ENCODE data around the gene ENO1. TPM values are rescaled to one million over a fixed set of nuclear protein-coding genes. Genes with fewer than 3 reads are reported as not detected.
"Not testable (repeated sequence)": the region's sequence is repeated elsewhere in the genome, so short reads cannot be mapped to it uniquely, and the experiment has no call there.

Gene ENO1
- total RNA-seq, 2 donors from 2014 or later, result 145 to 157 TPM

GRCh38 chr1:8905582-8906191 is 27.2 kb upstream of the ENO1 start:
- Histone ChIP-seq H3K27me3 (no peaks in the 10 kb centered on the region), H3K27ac (no peak overlapping the region), H3K4me3 (no peak overlapping the region), H3K36me3 (replicated peaks in 1 of 2; ENCODE audit: insufficient read depth in 1 of 2, low read depth in 2 of 2) (no peaks in the 10 kb centered on the region), H3K9me3 (no peaks in the 10 kb centered on the region), H3K4me1 (peaks cover 5% of the 10 kb centered on the region)
- DNase-seq (no peak), ATAC-seq (no peak)
- intact Hi-C loops (cut with DNase I), result no loop called here
- 76 to 81% methylated on average over 9 of the region's 9 CpGs for WGBS, 2 donors
- TF ChIP-seq POLR2A (IDR thresholded peaks at IDR 0.05) (no peak), CTCF (IDR thresholded peaks at IDR 0.05) (no peak)

GRCh38 chr1:8903908-8904650 is 25.6 kb upstream of the ENO1 start:
- no peaks in the 10 kb centered on the region for H3K36me3 ChIP-seq (replicated peaks in 1 of 2; ENCODE audit: insufficient read depth in 1 of 2, low read depth in 2 of 2)
- 59 to 64% methylated on average over 4 to 6 of the region's 6 CpGs for WGBS, 2 donors
- intact Hi-C loops (cut with DNase I), result no loop called here
- no peak overlapping the region for H3K4me3 ChIP-seq
- H3K9me3 ChIP-seq, result no peaks in the 10 kb centered on the region
- DNase-seq (peak; percentile 34 to 68 (median 61)), ATAC-seq (peak; percentile 85)
- TF ChIP-seq CTCF (IDR thresholded peaks at IDR 0.05) (no peak), POLR2A (IDR thresholded peaks at IDR 0.05) (no peak)
- H3K4me1 ChIP-seq, result peaks cover 5% of the 10 kb centered on the region
- peak overlapping the region in 3 of 4 donors; percentile 51 to 58 (median 55) for H3K27ac ChIP-seq
- H3K27me3 ChIP-seq, result no peaks in the 10 kb centered on the region

- ATAC-seq, result no peak
- H3K27ac ChIP-seq, result peak overlapping the region in 3 of 4 donors; percentile 51 to 58 (median 55)
- H3K9me3 ChIP-seq, result no peaks in the 10 kb centered on the region
- intact Hi-C loops (cut with DNase I), result no loop called here
- no peaks in the 10 kb centered on the region for H3K27me3 ChIP-seq
- WGBS, 2 donors, result 88 to 89% methylated on average over 6 of the region's 6 CpGs
- H3K4me1 ChIP-seq, result peaks cover 5% of the 10 kb centered on the region
- no peak for DNase-seq
- TF ChIP-seq POLR2A (IDR thresholded peaks at IDR 0.05) (no peak), CTCF (IDR thresholded peaks at IDR 0.05) (no peak)
- no peaks in the 10 kb centered on the region for H3K36me3 ChIP-seq (replicated peaks in 1 of 2; ENCODE audit: insufficient read depth in 1 of 2, low read depth in 2 of 2)
- H3K4me3 ChIP-seq, result no peak overlapping the region
Observed at GRCh38 chr1:8903410-8903809, 24.9 kb upstream of the ENO1 start.

GRCh38 chr1:8902765-8903164 is 24.3 kb upstream of the ENO1 start:
- peak overlapping the region in 3 of 4 donors; percentile 22 to 58 (median 51) for H3K27ac ChIP-seq

GRCh38 chr1:8900684-8901083 is 22.2 kb upstream of the ENO1 start:
- H3K27me3 ChIP-seq; H3K4me3 ChIP-seq; H3K9me3 ChIP-seq; ATAC-seq; H3K36me3 ChIP-seq (replicated peaks in 1 of 2; ENCODE audit: insufficient read depth in 1 of 2, low read depth in 2 of 2); intact Hi-C loops (cut with DNase I); H3K4me1 ChIP-seq; H3K27ac ChIP-seq; DNase-seq: not testable (repeated sequence)
- WGBS, 2 donors, result 84 to 95% methylated on average over 4 of the region's 4 CpGs

More at GRCh38 chr1:8902765-8903164, 24.3 kb upstream of the ENO1 start:
- no peak for ATAC-seq
- TF ChIP-seq POLR2A (IDR thresholded peaks at IDR 0.05) (no peak), CTCF (IDR thresholded peaks at IDR 0.05) (no peak)
- H3K4me1 ChIP-seq, result peaks cover 5% of the 10 kb centered on the region
- WGBS, 2 donors, result 64 to 65% methylated on average over 5 of the region's 5 CpGs
- intact Hi-C loops (cut with DNase I), result no loop called here
- no peaks in the 10 kb centered on the region for H3K9me3 ChIP-seq
- H3K36me3 ChIP-seq (replicated peaks in 1 of 2; ENCODE audit: insufficient read depth in 1 of 2, low read depth in 2 of 2), result no peaks in the 10 kb centered on the region
- no peaks in the 10 kb centered on the region for H3K27me3 ChIP-seq
- no peak overlapping the region for H3K4me3 ChIP-seq
- DNase-seq, result no peak
